NCI-H524 (cell line): ENCODE data around the gene APLP2.
"Not testable (repeated sequence)": the region's sequence is repeated elsewhere in the genome, so short reads cannot be mapped to it uniquely, and the experiment has no call there.

Source experiments
- DNase-seq, 2 experiments: peaks; one replicate each; lab custom pipeline; 2025; lab: John Stamatoyannopoulos, UW

APLP2 gene

GRCh38 chr11:130090517-130090916 lies 20.8 kb downstream of the APLP2 start:
- DNase-seq = not testable (repeated sequence)

GRCh38 chr11:130091169-130091568 lies 21.5 kb downstream of the APLP2 start:
- not testable (repeated sequence) for DNase-seq

DNA sequence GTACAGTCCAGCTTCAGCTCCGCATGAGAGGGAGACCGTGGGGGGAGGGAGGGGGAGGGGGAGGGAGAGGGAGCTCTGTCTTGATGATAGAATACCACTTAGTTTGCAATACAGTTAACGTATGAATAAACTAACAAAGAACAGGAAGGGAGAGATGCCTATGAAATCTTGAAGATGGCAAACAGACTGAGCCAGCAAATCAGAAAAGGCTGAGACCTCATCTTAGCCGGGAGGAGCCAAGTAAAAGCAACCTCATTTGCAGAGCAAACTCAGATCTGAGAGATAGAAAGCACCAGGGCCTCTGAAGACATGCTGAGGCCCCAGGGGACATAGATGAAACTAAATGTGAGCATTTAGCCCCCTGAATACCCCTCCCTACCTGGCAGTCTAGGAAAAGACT lies 23.0 kb downstream of the APLP2 start:
- DNase-seq = no peak

- no peak for DNase-seq
Measured at GRCh38 chr11:130094614-130095013, 24.9 kb downstream of the APLP2 start.

DNA sequence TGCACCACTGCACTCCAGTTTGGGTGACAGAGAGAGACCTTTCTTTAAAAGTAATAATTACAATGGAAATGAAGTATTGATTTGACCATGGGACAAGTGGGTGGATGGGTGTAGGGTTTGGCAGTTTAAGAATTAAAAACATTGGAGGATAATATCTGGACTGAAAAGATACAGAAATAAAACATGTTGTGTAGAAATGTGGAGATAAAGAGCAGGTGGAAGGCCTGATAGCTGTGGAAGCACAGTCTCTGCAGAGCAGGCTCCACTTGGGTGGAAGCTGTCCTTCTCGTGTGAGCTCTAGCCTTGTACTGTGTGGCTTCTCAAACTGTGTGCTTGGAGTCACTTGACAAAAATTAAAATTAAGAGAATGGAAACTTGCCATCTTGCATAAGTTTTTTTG lies 25.6 kb downstream of the APLP2 start:
- no peak for DNase-seq

DNA sequence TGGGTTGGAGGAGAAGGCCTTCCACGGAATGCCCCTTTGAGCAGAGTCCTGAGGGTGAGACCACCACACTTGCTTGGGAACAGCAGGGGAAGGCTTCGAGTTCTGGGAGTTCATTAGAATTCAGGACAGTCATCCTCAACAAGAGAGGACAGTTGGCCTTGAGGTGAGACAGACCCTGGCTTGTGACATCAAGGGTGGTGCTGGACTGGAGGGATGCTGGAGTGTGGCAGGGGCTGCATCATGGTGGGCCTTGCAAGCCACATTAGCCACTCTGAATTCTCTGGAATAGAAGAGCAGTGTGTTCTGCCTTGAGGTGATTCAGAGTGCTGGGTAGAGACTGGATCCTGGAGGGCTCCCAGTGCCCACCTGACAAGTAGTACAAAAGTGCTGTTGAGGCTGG lies 26.3 kb downstream of the APLP2 start:
- no peak for DNase-seq

DNA sequence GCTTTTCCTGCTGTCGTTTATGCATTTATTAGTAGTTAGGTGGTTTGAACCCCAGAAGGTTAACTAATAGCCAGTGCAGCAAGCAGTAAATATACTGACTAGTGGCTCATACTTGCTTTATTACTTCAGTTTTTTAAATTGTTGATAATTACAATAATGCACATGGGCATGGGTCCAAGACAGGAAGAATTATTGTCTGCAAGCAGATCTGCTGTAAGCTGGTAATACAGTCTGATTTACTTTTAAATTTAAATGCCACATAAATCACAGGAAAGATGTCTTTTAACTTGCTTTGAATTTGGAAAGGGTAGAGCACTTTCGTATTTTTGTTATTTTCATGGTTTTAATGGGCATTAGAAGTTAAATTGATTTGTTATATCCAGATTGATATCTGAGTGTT lies 27.1 kb downstream of the APLP2 start:
- DNase-seq = no peak

DNA sequence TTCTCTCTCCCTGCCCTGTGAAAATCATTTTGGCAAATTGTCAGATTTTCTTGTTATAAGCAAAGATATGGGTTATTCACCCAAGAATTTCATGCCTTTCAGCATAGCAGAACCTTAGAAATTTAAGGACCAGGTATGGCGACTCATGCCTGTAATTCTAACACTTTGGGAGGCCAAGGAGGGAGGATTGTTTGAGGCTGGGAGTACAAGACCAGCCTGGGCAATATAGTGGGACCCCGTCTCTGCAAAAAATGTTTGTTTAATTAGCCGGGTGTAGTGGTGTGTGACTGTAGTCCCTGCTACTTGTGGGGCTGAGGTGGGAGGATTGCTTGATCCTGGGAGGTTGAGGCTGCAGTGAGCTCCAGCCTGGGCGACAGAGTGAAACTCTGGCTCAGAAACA lies 27.6 kb downstream of the APLP2 start:
- no peak for DNase-seq

DNA sequence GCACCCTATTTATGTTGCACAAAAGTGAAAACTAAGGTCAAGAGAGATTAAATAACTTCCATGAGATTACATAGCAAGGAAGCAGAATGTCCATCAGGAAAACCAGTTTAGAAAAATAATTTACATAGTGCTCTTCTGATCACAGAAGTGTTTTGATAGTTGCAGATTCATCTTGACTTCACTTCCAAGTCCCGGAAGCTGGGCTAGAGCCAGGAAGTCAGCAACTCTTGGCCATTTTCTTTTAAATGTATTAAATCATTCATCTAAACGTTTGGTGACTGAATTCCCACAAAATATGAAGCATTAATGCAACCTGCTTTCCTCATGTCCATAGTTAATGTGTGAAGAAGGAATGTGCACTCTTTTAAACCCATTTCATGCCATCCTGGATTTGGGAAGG lies 29.7 kb downstream of the APLP2 start:
- no peak for DNase-seq

- no peak for DNase-seq
Measured at GRCh38 chr11:130100381-130101095, 30.8 kb downstream of the APLP2 start.

GRCh38 chr11:130101661-130102060 lies 32.0 kb downstream of the APLP2 start:
- no peak for DNase-seq

DNA sequence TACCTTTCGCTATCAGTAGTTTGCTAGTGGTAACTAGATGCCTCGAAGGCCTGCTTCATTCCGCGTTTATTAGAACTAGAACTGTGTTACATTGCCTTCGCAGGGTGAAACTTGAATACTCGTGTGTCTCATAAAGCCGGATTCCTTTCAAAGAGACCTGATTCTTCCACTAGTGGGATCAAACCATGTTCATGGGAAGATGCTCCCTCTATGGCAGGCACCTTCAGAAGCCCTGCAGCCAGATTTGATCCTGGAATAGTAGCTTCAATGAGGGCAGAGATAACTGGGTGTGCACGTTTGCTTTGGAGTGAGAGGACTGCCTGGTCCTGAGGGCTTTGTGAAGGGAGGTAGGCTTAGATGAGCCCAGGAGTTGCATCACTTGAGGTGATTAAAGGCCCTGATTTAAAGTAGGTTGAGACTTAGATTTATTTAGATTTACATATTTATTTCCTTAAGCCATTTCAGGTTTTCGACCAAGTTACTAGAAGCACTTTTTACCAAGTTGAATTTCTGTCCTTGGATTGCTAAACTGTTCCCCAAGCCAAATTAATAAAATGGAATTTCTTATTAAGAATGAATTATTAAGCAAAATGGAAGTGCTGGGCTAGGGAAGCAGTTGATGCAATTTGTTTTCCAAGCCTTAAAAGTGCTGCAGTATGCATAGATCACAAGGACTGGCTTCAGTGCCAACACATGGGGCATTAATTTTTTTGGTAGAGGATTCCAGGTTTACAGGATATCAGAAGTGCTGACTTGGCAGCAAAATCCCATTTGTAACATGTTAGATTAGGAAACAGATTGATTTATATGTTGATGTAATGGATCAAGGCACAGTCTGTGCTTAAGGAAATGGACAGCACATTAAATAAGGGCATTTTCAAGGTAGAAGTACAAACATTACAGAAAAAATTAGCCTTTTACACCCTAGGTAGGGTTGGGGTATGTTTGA lies 32.9 kb downstream of the APLP2 start:
- DNase-seq = no peak

GRCh38 chr11:130103296-130103814 lies 33.7 kb downstream of the APLP2 start:
- peak in 1 of 2 experiments; percentile 12 for DNase-seq

DNA sequence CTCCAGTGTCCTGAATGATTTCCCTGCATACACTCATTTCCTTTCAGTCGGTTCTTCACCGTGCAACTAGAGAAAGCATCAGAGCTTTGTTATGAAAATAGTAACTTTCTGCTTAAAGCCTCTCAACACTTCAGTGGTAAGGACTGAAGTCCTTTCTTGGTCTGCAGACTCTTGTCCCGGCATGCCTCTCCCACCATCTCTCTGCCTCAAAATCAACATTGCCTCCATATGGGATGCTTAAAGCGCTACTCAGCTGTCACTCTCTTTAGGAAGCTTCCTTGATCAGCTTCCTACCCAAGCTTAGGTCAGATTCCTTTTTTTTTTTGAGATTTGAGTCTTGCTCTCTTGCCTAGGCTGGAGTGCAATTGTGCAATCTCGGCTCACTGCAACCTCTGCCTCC lies 36.7 kb downstream of the APLP2 start:
- DNase-seq = no peak

DNA sequence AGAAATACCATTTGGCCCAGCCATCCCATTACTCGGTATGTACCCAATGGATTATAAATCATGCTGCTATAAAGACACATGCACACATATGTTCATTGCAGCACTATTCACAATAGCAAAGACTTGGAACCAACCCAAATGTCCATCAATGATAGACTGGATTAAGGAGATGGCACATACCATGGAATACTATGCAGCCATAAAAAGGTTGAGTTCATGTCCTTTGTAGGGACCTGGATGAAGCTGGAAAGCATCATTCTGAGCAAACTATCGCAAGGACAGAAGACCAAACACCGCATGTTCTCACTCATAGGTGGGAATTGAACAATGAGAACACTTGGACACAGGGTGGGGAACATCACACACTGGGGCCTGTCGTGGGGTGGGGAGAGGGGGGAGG lies 39.0 kb downstream of the APLP2 start:
- DNase-seq = not testable (repeated sequence)

GRCh38 chr11:130109386-130109785 lies 39.7 kb downstream of the APLP2 start:
- DNase-seq = no peak

DNA sequence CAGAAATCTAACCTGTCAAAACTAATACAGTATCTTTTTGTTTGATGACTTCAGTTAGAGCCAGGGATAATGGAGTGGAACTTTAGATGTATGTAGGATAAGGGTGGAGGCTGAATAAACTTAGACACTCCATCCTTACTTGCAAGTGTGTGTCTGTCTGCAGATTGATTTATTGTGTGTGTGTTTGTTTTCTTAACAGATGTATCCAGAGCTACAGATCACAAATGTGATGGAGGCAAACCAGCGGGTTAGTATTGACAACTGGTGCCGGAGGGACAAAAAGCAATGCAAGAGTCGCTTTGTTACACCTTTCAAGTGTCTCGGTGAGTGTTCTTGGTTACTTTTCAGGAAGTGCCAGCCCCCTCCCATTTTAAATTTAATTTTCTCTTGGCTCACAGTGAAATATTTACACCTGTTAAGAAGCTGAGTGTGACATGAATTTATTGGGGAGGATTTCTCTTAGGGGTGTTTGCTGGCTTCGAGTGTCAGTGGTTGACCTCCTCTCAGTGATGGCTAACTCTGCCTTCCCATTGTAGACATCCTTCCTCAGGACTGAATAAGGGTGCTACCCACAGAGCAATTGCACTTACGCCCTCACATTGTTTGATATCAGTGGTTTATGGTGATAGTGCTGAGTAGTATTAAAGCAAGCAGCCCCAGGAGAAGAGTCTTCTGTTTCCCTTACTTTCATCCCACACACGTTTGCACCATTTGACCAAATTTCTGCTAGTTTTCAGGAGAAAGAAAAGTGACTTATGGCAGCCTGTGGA lies 40.8 kb downstream of the APLP2 start:
- no peak for DNase-seq

GRCh38 chr11:130112071-130112830 lies 42.6 kb downstream of the APLP2 start:
- DNase-seq = no peak

GRCh38 chr11:130114281-130114680 lies 44.6 kb downstream of the APLP2 start:
- no peak for DNase-seq

DNA sequence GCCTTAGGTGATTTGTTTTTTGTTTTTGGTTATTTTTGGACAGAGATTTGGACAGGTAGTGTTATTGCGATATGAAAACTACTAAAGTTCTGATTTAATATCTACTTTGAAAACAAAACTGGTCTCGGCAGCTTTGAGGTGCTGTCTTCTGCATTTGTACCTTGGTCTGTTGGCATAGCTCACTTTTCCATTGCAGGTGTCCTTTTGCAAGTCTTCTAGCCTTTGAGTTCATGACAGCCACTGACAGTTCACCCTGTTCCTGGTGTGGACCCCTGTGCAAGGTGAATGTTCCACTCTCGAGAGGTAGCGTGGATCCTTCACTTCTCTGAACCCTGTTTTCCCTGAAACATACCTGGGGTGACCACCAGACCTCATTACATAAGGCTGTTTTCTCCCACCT lies 45.0 kb downstream of the APLP2 start:
- DNase-seq = no peak

GRCh38 chr11:130115218-130115617 lies 45.5 kb downstream of the APLP2 start:
- no peak for DNase-seq
